HepG2 (cell line): ENCODE data around the gene SPDYE16. TPM values are rescaled to one million over a fixed set of nuclear protein-coding genes. Genes with fewer than 3 reads are reported as not detected.
"Not testable (repeated sequence)": the region's sequence is repeated elsewhere in the genome, so short reads cannot be mapped to it uniquely, and the experiment has no call there.

ENCODE experiments used
- GLI4 ChIP-seq: sonication (generic); formaldehyde crosslinking; IDR thresholded peaks from 2 replicates; pipeline ENCODE4 v1.5.1; 2020; ENCODE audit warnings: missing genetic modification reagents, mild to moderate bottlenecking, moderate library complexity, borderline replicate concordance
- LCORL ChIP-seq, 2 experiments: fragments of 450-650 bp in 1 of 2; sonication (generic) in 1 of 2; formaldehyde crosslinking in 1 of 2; IDR thresholded peaks; 2 replicates each; pipeline versions ENCODE4 v1.5.0 to v1.6.1; 2017 to 2020; ENCODE audit warnings: antibody characterized with exemption in 1 of 2, missing genetic modification reagents in 1 of 2
- SRY ChIP-seq: sonication (generic); formaldehyde crosslinking; IDR thresholded peaks from 2 replicates; pipeline ENCODE4 v1.8.0; 2022; ENCODE audit warnings: mild to moderate bottlenecking, missing genetic modification reagents
- TCF12 ChIP-seq, 2 experiments: fragments of 450-650 bp in 1 of 2; sonication (generic) in 1 of 2; formaldehyde crosslinking in 1 of 2; IDR thresholded peaks; 2 replicates each; pipeline versions ENCODE4 v1.6.1 to v1.8.0; 2017 to 2022; ENCODE audit warnings: antibody characterized with exemption in 1 of 2, mild to moderate bottlenecking in 1 of 2, missing genetic modification reagents in 1 of 2, moderate library complexity in 1 of 2
- ZBTB46 ChIP-seq: sonication (generic); formaldehyde crosslinking; IDR thresholded peaks from 2 replicates; pipeline ENCODE4 v1.4.0; 2020; ENCODE audit warnings: mild to moderate bottlenecking, missing genetic modification reagents, borderline replicate concordance
- ZNF574 ChIP-seq: sonication (generic); formaldehyde crosslinking; IDR thresholded peaks from 2 replicates; pipeline ENCODE4 v1.4.0; 2020; ENCODE audit warnings: missing genetic modification reagents
- ZSCAN21 ChIP-seq: sonication (generic); formaldehyde crosslinking; IDR thresholded peaks from 2 replicates; pipeline ENCODE4 v1.8.0; 2022; ENCODE audit warnings: mild to moderate bottlenecking, missing genetic modification reagents, moderate library complexity, borderline replicate concordance
- ZSCAN25 ChIP-seq: sonication (generic); formaldehyde crosslinking; IDR thresholded peaks from 2 replicates; pipeline ENCODE4 v1.8.0; 2022; ENCODE audit warnings: mild to moderate bottlenecking, missing genetic modification reagents
- polyA plus RNA-seq, 8 experiments: library from polyadenylated mRNA; depleted of rRNA in 3 of 8; stranded (reverse) in 7 of 8; unstranded in 1 of 8; fragments of >200 nt; fragmentation: Illumina TruSeq in 4 of 8; extraction: Trizol in 4 of 8; gene quantifications; 2 replicates each; pipeline versions ENCODE4 v1.2.1 to v1.2.3, GENCODE V29; 2011 to 2016; ENCODE audit warnings: low read depth in 4 of 8, missing spikeins in 1 of 8, mixed read lengths in 1 of 8; ENCODE audit not compliant: insufficient read depth in 1 of 8
- total RNA-seq, 5 experiments: library from RNA; depleted of rRNA; stranded (reverse); fragments of >200 nt; fragmentation: Illumina TruSeq; extraction: Trizol; gene quantifications; 2 replicates each; pipeline ENCODE4 v1.2.3, GENCODE V29; 2016; ENCODE audit warnings: low read depth in 1 of 5
- TF ChIP-seq, protein P1 (sequence below): sonication (generic); formaldehyde crosslinking; IDR thresholded peaks from 2 replicates; pipeline ENCODE4 v1.4.0; 2020; ENCODE audit warnings: mild to moderate bottlenecking, missing genetic modification reagents, borderline replicate concordance
- TF ChIP-seq, protein P2 (sequence below), 2 experiments: sonication (generic) in 1 of 2; formaldehyde crosslinking in 1 of 2; IDR thresholded peaks; 2 replicates each; pipeline versions ENCODE4 v1.4.0 to v1.6.1; 2016 to 2020; ENCODE audit warnings: borderline replicate concordance in 1 of 2, low read depth in 1 of 2, mild to moderate bottlenecking in 1 of 2, missing genetic modification reagents in 1 of 2

SPDYE16 gene
- total and polyA plus RNA-seq, 2 of the 13 experiments (the other 11 are each of a cell fraction or from before 2014, with no cell fraction given) = 0.11 TPM; not detected in 1

DNA sequence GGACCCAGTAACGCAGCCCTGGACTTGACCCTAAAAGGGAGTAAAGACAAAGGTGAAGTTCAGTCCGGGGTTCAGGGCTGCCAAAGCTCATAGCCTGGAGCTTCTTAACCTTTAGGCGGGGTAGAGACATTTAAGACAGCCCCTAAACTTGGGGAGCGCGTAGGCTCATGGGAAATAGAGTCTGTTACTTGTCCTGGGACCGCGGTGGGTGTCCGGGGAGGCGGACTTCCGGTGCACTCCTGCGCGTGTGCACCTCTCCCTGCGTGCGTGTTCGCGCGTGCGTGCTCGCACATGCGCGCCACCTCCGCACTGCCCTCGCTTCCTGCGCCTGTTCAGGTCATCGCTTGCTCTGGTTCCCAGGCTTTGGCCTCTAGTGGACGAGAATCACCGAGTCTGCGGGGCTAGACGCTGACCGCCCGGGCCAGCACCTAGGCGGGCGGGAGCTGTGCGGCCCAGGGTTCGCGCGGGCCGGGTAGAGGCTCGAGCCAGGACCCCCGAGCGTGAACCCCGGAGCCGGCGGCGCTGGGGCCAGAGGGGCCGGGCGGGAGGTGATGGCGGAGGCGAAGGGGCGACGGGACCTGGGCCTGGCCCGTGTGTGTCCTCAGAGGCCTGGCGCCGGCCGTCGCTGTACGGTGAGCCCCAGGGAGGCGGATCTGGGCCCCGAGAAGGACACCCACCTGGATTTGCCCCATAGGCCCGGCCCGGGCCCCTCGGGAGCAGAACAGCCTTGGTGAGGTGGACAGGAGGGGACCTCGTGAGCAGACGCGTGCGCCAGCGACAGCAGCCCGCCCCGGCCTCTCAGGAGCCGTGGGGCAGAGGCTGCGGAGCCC is 6.1 kb upstream of the SPDYE16 start (continued):
- TF ChIP-seq ZNF574 (CRISPR knock-in tag) = peak; percentile 69; the same call in 1 of the 2 replicates
- TF ChIP-seq ZSCAN25 = peak; percentile 58; the same call in 1 of the 2 replicates
- TF ChIP-seq, protein P1, sequence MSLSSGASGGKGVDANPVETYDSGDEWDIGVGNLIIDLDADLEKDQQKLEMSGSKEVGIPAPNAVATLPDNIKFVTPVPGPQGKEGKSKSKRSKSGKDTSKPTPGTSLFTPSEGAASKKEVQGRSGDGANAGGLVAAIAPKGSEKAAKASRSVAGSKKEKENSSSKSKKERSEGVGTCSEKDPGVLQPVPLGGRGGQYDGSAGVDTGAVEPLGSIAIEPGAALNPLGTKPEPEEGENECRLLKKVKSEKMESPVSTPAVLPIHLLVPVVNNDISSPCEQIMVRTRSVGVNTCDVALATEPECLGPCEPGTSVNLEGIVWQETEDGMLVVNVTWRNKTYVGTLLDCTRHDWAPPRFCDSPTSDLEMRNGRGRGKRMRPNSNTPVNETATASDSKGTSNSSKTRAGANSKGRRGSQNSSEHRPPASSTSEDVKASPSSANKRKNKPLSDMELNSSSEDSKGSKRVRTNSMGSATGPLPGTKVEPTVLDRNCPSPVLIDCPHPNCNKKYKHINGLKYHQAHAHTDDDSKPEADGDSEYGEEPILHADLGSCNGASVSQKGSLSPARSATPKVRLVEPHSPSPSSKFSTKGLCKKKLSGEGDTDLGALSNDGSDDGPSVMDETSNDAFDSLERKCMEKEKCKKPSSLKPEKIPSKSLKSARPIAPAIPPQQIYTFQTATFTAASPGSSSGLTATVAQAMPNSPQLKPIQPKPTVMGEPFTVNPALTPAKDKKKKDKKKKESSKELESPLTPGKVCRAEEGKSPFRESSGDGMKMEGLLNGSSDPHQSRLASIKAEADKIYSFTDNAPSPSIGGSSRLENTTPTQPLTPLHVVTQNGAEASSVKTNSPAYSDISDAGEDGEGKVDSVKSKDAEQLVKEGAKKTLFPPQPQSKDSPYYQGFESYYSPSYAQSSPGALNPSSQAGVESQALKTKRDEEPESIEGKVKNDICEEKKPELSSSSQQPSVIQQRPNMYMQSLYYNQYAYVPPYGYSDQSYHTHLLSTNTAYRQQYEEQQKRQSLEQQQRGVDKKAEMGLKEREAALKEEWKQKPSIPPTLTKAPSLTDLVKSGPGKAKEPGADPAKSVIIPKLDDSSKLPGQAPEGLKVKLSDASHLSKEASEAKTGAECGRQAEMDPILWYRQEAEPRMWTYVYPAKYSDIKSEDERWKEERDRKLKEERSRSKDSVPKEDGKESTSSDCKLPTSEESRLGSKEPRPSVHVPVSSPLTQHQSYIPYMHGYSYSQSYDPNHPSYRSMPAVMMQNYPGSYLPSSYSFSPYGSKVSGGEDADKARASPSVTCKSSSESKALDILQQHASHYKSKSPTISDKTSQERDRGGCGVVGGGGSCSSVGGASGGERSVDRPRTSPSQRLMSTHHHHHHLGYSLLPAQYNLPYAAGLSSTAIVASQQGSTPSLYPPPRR (CRISPR knock-in tag) = 0 out of 2 replicates have a peak, but pooled peaks have one; percentile 32
- not testable (repeated sequence) for TF ChIP-seq LCORL, TCF12 (IDR thresholded peaks at IDR 0.05)
- peak; percentile 65; the same call in 1 of the 2 replicates for TF ChIP-seq LCORL (CRISPR knock-in tag; IDR thresholded peaks at IDR 0.05)
- 0 out of 2 replicates have a peak, but pooled peaks have one; percentile 65 for TF ChIP-seq GLI4 (CRISPR knock-in tag)
- 0 out of 2 replicates have a peak, but pooled peaks have one; percentile 36 for TF ChIP-seq TCF12 (CRISPR knock-in tag; IDR thresholded peaks at IDR 0.05)
- TF ChIP-seq ZBTB46 (CRISPR knock-in tag) = peak; percentile 75; the same call in 1 of the 2 replicates
- TF ChIP-seq, protein P2, sequence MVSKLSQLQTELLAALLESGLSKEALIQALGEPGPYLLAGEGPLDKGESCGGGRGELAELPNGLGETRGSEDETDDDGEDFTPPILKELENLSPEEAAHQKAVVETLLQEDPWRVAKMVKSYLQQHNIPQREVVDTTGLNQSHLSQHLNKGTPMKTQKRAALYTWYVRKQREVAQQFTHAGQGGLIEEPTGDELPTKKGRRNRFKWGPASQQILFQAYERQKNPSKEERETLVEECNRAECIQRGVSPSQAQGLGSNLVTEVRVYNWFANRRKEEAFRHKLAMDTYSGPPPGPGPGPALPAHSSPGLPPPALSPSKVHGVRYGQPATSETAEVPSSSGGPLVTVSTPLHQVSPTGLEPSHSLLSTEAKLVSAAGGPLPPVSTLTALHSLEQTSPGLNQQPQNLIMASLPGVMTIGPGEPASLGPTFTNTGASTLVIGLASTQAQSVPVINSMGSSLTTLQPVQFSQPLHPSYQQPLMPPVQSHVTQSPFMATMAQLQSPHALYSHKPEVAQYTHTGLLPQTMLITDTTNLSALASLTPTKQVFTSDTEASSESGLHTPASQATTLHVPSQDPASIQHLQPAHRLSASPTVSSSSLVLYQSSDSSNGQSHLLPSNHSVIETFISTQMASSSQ (IDR thresholded peaks at IDR 0.05; ENCODE audit: low read depth) = not testable (repeated sequence)
- TF ChIP-seq, protein P2 (CRISPR knock-in tag; IDR thresholded peaks at IDR 0.05; ENCODE audit: borderline replicate concordance) = 0 out of 2 replicates have a peak, but pooled peaks have one; percentile 32
- TF ChIP-seq SRY (CRISPR knock-in tag) = peak; percentile 74; the same call in 1 of the 2 replicates
- TF ChIP-seq ZSCAN21 (CRISPR knock-in tag) = peak; percentile 42; the same call in 1 of the 2 replicates
